Activated CD8-positive, alpha-beta memory T cell treated with anti-CD3 and anti-CD28 coated beads for 24 hours (primary cell): ENCODE results near the gene GLI3.

ENCODE experiments used
- DNase-seq: peaks from one replicate; pipeline ENCODE4 v3.0.0-alpha.2; 2020

GLI3 gene

GRCh38 chr7:42022791-42023190 lies 214.2 kb downstream of the GLI3 start:
- no peak for DNase-seq

- no peak for DNase-seq
These were observed 215.0 kb downstream of the GLI3 start for GRCh38 chr7:42022056-42022455.

GRCh38 chr7:42021631-42022030 lies 215.4 kb downstream of the GLI3 start:
- DNase-seq, result no peak

GRCh38 chr7:42020061-42020460 lies 216.9 kb downstream of the GLI3 start:
- no peak for DNase-seq

GRCh38 chr7:42017349-42017986 lies 219.5 kb downstream of the GLI3 start:
- DNase-seq, result no peak

- no peak for DNase-seq
These were observed 220.5 kb downstream of the GLI3 start for GRCh38 chr7:42016517-42016916.

GRCh38 chr7:42014625-42015618 lies 222.1 kb downstream of the GLI3 start:
- peak; percentile 62 for DNase-seq

GRCh38 chr7:42012786-42013360 lies 224.1 kb downstream of the GLI3 start:
- no peak for DNase-seq

- no peak for DNase-seq
These were observed 224.7 kb downstream of the GLI3 start for GRCh38 chr7:42012313-42012712.

- DNase-seq, result no peak
These were observed 225.2 kb downstream of the GLI3 start for GRCh38 chr7:42011846-42012245.

- DNase-seq, result no peak
These were observed 226.3 kb downstream of the GLI3 start for GRCh38 chr7:42010751-42011150.

- DNase-seq, result no peak
These were observed 230.1 kb downstream of the GLI3 start for GRCh38 chr7:42006801-42007513.

- no peak for DNase-seq
These were observed 234.4 kb downstream of the GLI3 start for GRCh38 chr7:42002654-42003053.

- no peak for DNase-seq
These were observed 237.2 kb downstream of the GLI3 start for GRCh38 chr7:41999736-42000283.

GRCh38 chr7:41998041-41998440 lies 239.0 kb downstream of the GLI3 start:
- no peak for DNase-seq

GRCh38 chr7:41997151-41997550 lies 239.9 kb downstream of the GLI3 start:
- no peak for DNase-seq

GRCh38 chr7:41996381-41997035 lies 240.5 kb downstream of the GLI3 start:
- DNase-seq, result no peak

- DNase-seq, result no peak
These were observed 241.3 kb downstream of the GLI3 start for GRCh38 chr7:41995632-41996271.

GRCh38 chr7:41994746-41995110 lies 242.3 kb downstream of the GLI3 start:
- DNase-seq, result no peak

- no peak for DNase-seq
These were observed 242.8 kb downstream of the GLI3 start for GRCh38 chr7:41994036-41994745.
